Astrocyte of the spinal cord (primary cell): ENCODE results near the gene ASTN2.

Experiments used
- DNase-seq: peaks from one replicate; pipeline ENCODE4 v3.0.0; 2011; ENCODE audit warnings: low read depth, low spot score
- H3K4me3 ChIP-seq: 2 replicates; pipeline ENCODE4 v1.5.1; 2011; ENCODE audit warnings: low read depth, mild to moderate bottlenecking, low read length, moderate library complexity
- CTCF ChIP-seq: IDR thresholded peaks from 2 replicates; pipeline ENCODE4 v1.5.1; 2012; ENCODE audit warnings: low read depth, mild to moderate bottlenecking, low read length, inconsistent platforms
- in situ Hi-C: cut with HindIII; loops from 2 replicates; pipeline ENCODE4 v1.10.0; 2017; ENCODE audit warnings: low sequenced_read_pairs

Gene ASTN2

DNA sequence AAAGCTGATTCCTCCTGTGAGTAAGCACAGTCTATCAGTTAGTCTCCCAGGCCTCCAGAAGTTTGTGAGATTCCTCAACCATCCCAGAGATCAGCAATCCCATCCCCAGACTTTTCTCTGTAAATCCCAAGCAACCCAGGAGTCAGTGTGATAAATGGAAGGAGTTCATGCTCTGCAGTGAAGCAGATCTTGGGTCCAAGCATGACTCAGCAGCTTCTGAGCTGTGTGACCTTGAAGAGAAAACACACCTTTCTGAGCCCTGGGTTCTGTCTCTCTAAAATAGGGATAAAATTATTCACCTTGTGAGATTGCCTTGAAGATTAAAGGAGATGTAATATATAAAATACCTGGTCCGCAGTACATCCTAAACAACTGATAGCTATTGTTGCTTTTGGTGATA is 318.7 kb downstream of the ASTN2 start:
- TF ChIP-seq CTCF: no peak
- no peak overlapping the region for H3K4me3 ChIP-seq
- in situ Hi-C loops: no loop called here
- no peak for DNase-seq

- in situ Hi-C loops: no loop called here
- DNase-seq: no peak
- no peak overlapping the region for H3K4me3 ChIP-seq
- TF ChIP-seq CTCF: no peak
These were observed 319.8 kb downstream of the ASTN2 start for GRCh38 chr9:117095081-117095480.

DNA sequence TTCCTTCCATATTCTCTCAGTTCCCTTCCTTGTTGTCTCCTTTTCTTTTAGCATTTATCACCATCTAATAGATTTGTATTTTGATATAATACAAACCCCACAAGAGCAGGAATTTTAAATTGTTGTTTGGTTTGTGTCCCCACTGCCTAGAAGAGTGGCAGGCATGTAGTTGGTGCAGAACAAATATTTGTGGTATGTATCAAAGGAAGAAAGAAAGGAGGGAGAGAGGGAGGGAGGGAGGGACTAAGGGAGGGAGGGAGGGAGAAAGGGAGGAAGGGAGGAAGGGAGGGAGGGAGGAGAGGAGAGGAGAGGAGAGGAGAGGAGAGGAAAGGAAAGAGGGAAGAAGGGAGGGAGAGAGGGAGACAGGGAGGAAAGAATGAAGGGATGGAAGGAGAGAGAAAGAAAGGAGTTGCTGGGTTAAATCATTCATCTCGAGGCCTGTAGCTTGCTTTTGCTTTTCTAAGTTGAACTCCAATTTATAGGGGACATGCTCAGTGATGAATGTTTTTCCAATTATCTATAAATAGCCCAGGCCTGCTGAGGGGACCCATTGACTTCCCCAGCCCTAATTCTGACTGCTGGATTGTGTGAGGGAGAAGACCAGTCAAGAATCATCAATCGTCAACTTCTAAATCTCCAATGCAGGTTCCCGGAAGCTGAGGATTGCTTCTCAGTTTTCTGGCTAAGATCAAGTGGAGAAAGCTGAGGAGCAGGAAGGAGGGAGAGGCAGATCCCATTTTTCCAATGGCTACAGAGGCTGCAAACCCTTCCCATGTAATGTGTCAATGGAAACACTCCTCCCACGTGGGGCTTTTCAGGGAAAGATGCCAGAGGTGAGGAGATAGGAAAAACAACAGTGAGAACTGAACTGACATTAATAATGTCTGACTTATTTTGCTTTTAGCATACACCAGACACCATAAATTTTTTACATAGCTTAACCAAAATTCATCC is 320.7 kb downstream of the ASTN2 start:
- TF ChIP-seq CTCF: no peak
- no peak overlapping the region for H3K4me3 ChIP-seq
- in situ Hi-C loops: no loop called here
- no peak for DNase-seq

DNA sequence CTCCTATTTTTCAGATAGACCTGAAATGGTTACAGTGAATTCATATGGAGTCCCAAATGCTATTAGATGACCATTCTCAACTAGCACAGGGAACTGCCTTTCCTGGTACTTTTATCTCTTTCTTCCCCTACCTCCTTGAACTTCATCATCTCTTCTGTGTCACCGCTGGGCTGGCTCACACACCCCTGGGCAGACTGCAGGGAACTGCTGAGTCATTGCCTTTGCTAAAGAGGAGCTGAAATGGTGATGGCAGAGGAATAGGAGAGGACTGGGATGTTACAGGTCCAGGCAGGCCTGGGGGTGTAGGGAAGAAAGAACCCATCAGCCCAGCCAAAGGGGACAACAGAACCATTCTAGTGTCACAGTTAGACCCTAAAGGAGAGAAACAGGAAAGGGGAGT is 322.3 kb downstream of the ASTN2 start:
- in situ Hi-C loops: no loop called here
- DNase-seq: peak; percentile 9
- H3K4me3 ChIP-seq: no peak overlapping the region
- TF ChIP-seq CTCF: no peak

GRCh38 chr9:117091529-117091928 is 323.3 kb downstream of the ASTN2 start:
- no peak overlapping the region for H3K4me3 ChIP-seq
- in situ Hi-C loops: no loop called here
- DNase-seq: no peak
- TF ChIP-seq CTCF: no peak

DNA sequence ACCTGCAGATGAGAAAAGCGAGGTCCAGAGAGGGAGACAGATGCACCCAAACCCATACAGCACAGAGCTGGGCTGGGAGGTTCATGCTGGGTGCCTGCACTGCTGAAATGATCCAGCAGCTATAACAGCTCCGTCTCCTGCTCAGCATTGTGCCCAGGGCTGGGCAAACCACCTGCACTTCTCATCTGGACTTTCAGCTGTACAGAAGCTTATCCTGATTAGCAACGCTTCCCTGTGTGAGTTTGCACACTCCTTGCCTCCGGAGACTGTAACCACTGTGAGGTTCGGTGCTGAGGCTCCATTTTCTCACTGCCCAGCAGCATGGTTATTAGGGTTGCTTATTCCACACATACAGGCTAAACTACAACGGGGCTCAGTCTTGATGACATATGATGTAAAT is 326.1 kb downstream of the ASTN2 start:
- in situ Hi-C loops: no loop called here
- H3K4me3 ChIP-seq: no peak overlapping the region
- TF ChIP-seq CTCF: no peak
- no peak for DNase-seq
